K562 (cell line): ENCODE data around the gene NOP10. TPM values are rescaled to one million over a fixed set of nuclear protein-coding genes. Genes with fewer than 3 reads are reported as not detected.
A peak's percentile ranks its signal among the peaks of the same experiment; 100 is the strongest.

Experiments
- ATAC-seq: fragments of 200-7000 bp; cut with Tn5 transposase; 3 replicates; pipeline ENCODE4 v1.9.1; 2020; ENCODE audit warnings: moderate library complexity
- BruUV-seq: library from RNA; stranded (reverse); fragments of 400-500 nt; replicated peaks from 2 replicates; lab custom pipeline; 2021; lab: Mats Ljungman, UMichigan
- CTCF ChIA-PET: fragments of 300-600 bp; formaldehyde crosslinking; extraction: SDS; loops from one replicate; lab custom pipeline; 2021; ENCODE audit warnings: low intra/inter-chr PET ratio; lab: Yijun Ruan, JAX
- POLR2A ChIA-PET: fragments of 300-600, 350-650 bp; sonication (Branson Sonifier 250); formaldehyde crosslinking; extraction: SDS; loops from one replicate; lab custom pipeline; 2021; ENCODE audit warnings: antibody characterized with exemption, inconsistent platforms; lab: Yijun Ruan, JAX
- DNase-seq, 4 experiments: peaks; one replicate each; pipeline versions ENCODE4 v3.0.0 to v3.0.0-alpha.2; 2011 to 2018; ENCODE audit warnings: low spot score in 3 of 4, mixed read lengths in 3 of 4; ENCODE audit errors: extremely low read depth in 1 of 4
- FAIRE-seq: peaks from 2 replicates; lab custom pipeline; 2011; peaks lifted over from hg19 to GRCh38; lab: Jason Lieb, UNC
- H2AFZ ChIP-seq: 2 replicates; pipeline ENCODE4 v1.6.0; 2011; ENCODE audit warnings: low read depth, low read length, control low read depth, inconsistent platforms
- H3K27ac ChIP-seq: fragments of 200-600 bp; 3 replicates; pipeline ENCODE4 v1.8.0; 2011; ENCODE audit warnings: low read depth, mild to moderate bottlenecking, control low read depth, inconsistent platforms, low read length, moderate library complexity, mixed read lengths; ENCODE audit errors: extremely low read depth
- H3K27me3 ChIP-seq, 2 experiments: fragments of 300-600 bp in 1 of 2; 2 replicates in 1 of 2; 3 replicates in 1 of 2; pipeline versions ENCODE4 v1.6.0 to v1.8.0; 2011; ENCODE audit warnings: inconsistent platforms in 2 of 2, low read length in 2 of 2, mild to moderate bottlenecking in 1 of 2, mixed read lengths in 1 of 2, moderate library complexity in 1 of 2; ENCODE audit not compliant: control insufficient read depth in 2 of 2, insufficient read depth in 2 of 2
- H3K36me3 ChIP-seq: fragments of 300-600 bp; 3 replicates; pipeline ENCODE4 v1.8.0; 2011; ENCODE audit warnings: mild to moderate bottlenecking, low read length, inconsistent platforms; ENCODE audit not compliant: control insufficient read depth, insufficient read depth
- H3K4me1 ChIP-seq, 2 experiments: fragments of 200-600 bp in 1 of 2; replicated peaks in 1 of 2; 2 replicates in 1 of 2; 3 replicates in 1 of 2; pipeline versions ENCODE4 v1.5.1 to v1.8.0; 2011; ENCODE audit warnings: inconsistent platforms in 2 of 2, low read length in 2 of 2, mild to moderate bottlenecking in 1 of 2, mixed read lengths in 1 of 2, moderate library complexity in 1 of 2; ENCODE audit not compliant: control insufficient read depth in 2 of 2, insufficient read depth in 2 of 2
- H3K4me2 ChIP-seq: 2 replicates; pipeline ENCODE4 v1.6.1; 2011; ENCODE audit warnings: low read length, control low read depth, inconsistent platforms, mixed read lengths; ENCODE audit not compliant: insufficient read depth
- H3K4me3 ChIP-seq: fragments of 200-600 bp; sonication (generic), shearing (Covaris generic); 2 replicates; pipeline ENCODE4 v1.5.1; 2016; ENCODE audit warnings: control low read depth, inconsistent platforms
- H3K79me2 ChIP-seq: fragments of 200-600 bp; 3 replicates; pipeline ENCODE4 v1.8.0; 2011; ENCODE audit warnings: low read length, inconsistent platforms; ENCODE audit not compliant: control insufficient read depth, insufficient read depth
- H3K9ac ChIP-seq, 2 experiments: 2 replicates each; pipeline versions ENCODE4 v1.6.0 to v1.6.1; 2011; ENCODE audit warnings: low read depth in 2 of 2, low read length in 2 of 2, control low read depth in 1 of 2, inconsistent platforms in 1 of 2, mild to moderate bottlenecking in 1 of 2, mixed read lengths in 1 of 2; ENCODE audit not compliant: insufficient read depth in 1 of 2
- H3K9me1 ChIP-seq: one replicate; pipeline ENCODE4 v1.6.0; 2011; ENCODE audit warnings: inconsistent platforms, mild to moderate bottlenecking, low read length, moderate library complexity; ENCODE audit not compliant: control insufficient read depth, insufficient read depth
- H3K9me3 ChIP-seq: replicated peaks from 2 replicates; pipeline ENCODE4 v1.5.1; 2011; ENCODE audit warnings: low read depth, low read length, inconsistent platforms; ENCODE audit not compliant: control insufficient read depth, insufficient read depth
- H4K20me1 ChIP-seq: replicated peaks from 2 replicates; pipeline ENCODE4 v1.6.1; 2011; ENCODE audit warnings: low read length, inconsistent platforms, mixed read lengths; ENCODE audit not compliant: control insufficient read depth, insufficient read depth
- CBFA2T3 ChIP-seq: fragments of 450-650 bp; IDR thresholded peaks from 2 replicates; pipeline ENCODE4 v1.6.1; 2017
- CEBPG ChIP-seq, 3 experiments: fragments of 200-800 bp in 1 of 3; sonication (Bioruptor generic) in 1 of 3; sonication (generic) in 1 of 3; formaldehyde crosslinking in 1 of 3; IDR thresholded peaks in 2 of 3; conservative IDR thresholded peaks in 1 of 3; 2 replicates each; pipeline versions ENCODE4 v1.6.1 to v1.8.0; 2016 to 2022; ENCODE audit warnings: missing compliant biosample characterization in 2 of 3, missing genetic modification characterization in 2 of 3, mild to moderate bottlenecking in 1 of 3, missing genetic modification reagents in 1 of 3
- DACH1 ChIP-seq: fragments of 450-650 bp; IDR thresholded peaks from 2 replicates; pipeline ENCODE4 v1.6.1; 2018; ENCODE audit not compliant: partially characterized antibody
- ZNF197 ChIP-seq: fragments of 200-800 bp; sonication (Bioruptor generic); IDR thresholded peaks from 2 replicates; pipeline ENCODE4 v1.6.1; 2016; ENCODE audit warnings: low read depth, missing genetic modification characterization, missing compliant biosample characterization
- WGBS: fragments of 100-300 bp; shearing (Covaris generic); methylation state at CpG from one replicate; pipeline ENCODE4 v1.1.6; 2016; ENCODE audit warnings: low coverage, mixed read lengths; ENCODE audit not compliant: insufficient coverage; ENCODE audit errors: missing lambda C conversion rate; 5-methylcytosine and 5-hydroxymethylcytosine counted together
- in situ Hi-C: fragments of 300-500 bp; cut with MboI; formaldehyde crosslinking; loops from 4 replicates; pipeline ENCODE4 v1.15.0; 2018; ENCODE audit warnings: inconsistent platforms, mixed read lengths
- intact Hi-C: fragments of 100-400 bp; cut with micrococcal nuclease; formaldehyde crosslinking; loops from 2 replicates; pipeline ENCODE4 v1.14.2; 2022
- polyA plus RNA-seq, 8 experiments: library from polyadenylated mRNA; depleted of rRNA in 4 of 8; stranded (reverse) in 5 of 8; unstranded in 3 of 8; fragments of >200 nt; fragmentation: Nextera tagmentation in 2 of 8; fragmentation: Illumina TruSeq in 1 of 8; extraction: Ambion mirVana in 2 of 8; extraction: Trizol in 1 of 8; gene quantifications; 2 replicates each; pipeline versions ENCODE4 v1.2.1 to v1.2.3, GENCODE V29; 2011 to 2014; ENCODE audit warnings: inconsistent platforms in 1 of 8, missing spikeins in 1 of 8
- total RNA-seq, 7 experiments: library from RNA; depleted of rRNA in 6 of 7; stranded (reverse); fragments of >200 nt in 6 of 7; fragmentation: Illumina TruSeq in 2 of 7; extraction: Trizol in 2 of 7; gene quantifications; 2 replicates each; pipeline versions ENCODE4 v1.2.1 to v1.2.3, GENCODE V29; 2011 to 2021; ENCODE audit warnings: low replicate concordance in 1 of 7
- TF ChIP-seq, protein P1 (sequence below): sonication (generic); IDR thresholded peaks from 2 replicates; pipeline ENCODE4 v1.6.1; 2016
- TF ChIP-seq, protein P2 (sequence below), 2 experiments: fragments of 150-350 bp in 1 of 2; IDR thresholded peaks; 2 replicates each; pipeline ENCODE4 v1.6.1; 2012 to 2016; ENCODE audit warnings: low read depth in 2 of 2, low read length in 2 of 2, mild to moderate bottlenecking in 1 of 2, moderate library complexity in 1 of 2
- TF ChIP-seq, protein P3 (sequence below): fragments of 250-450 bp; sonication (Bioruptor Pico); IDR thresholded peaks from 2 replicates; pipeline ENCODE4 v1.4.0; 2020; ENCODE audit warnings: mild to moderate bottlenecking, moderate library complexity, borderline replicate concordance

NOP10 gene
- total and polyA plus RNA-seq, 9 of the 15 experiments (the other 6 are each of a cell fraction or from before 2014, with no cell fraction given): 250 to 1,663 (median 449) TPM

DNA sequence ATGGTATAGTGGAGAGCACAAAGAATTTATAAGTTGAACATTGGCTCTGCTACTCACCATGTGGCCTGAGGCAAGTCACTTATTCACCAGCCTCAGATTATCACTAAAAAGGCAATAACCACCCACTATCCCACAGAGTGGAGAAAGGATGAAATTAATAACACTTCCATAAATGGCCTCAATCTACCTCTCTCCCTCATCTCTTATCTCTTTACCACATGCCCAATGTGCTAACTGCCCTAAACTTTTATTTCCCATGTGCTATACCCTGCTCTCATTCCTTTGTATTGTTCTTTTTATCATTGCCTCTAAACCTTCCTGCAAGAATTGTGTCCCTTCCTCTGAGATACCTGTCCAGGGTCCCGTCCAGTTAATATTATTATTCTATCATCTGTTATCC is 31.4 kb downstream of the NOP10 start:
- Histone ChIP-seq H4K20me1 (no peaks in the 10 kb centered on the region), H3K79me2 (no peaks in the 10 kb centered on the region), H3K4me1 (no peaks in the 10 kb centered on the region), H3K27me3 (no peaks in the 10 kb centered on the region), H3K4me3 (no peak overlapping the region), H3K4me2 (no peak overlapping the region), H3K27ac (no peak overlapping the region), H3K36me3 (no peaks in the 10 kb centered on the region), H3K9ac (no peak overlapping the region), H2AFZ (no peak overlapping the region), H3K9me3 (no peaks in the 10 kb centered on the region), H3K9me1 (no peaks in the 10 kb centered on the region)
- ChIA-PET POLR2A (no interaction called here), CTCF (no interaction called here)
- TF ChIP-seq ZNF197 (CRISPR knock-in tag) (no peak), CBFA2T3 (peak; percentile 28)
- TF ChIP-seq, protein P1, sequence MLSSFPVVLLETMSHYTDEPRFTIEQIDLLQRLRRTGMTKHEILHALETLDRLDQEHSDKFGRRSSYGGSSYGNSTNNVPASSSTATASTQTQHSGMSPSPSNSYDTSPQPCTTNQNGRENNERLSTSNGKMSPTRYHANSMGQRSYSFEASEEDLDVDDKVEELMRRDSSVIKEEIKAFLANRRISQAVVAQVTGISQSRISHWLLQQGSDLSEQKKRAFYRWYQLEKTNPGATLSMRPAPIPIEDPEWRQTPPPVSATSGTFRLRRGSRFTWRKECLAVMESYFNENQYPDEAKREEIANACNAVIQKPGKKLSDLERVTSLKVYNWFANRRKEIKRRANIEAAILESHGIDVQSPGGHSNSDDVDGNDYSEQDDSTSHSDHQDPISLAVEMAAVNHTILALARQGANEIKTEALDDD: 0 out of 2 replicates have a peak, but pooled peaks have one; percentile 14
- WGBS: 21% methylated on average over 1 of the region's 1 CpG
- in situ Hi-C loops (no loop called here), intact Hi-C loops (no loop called here)
- ATAC-seq (no peak), FAIRE-seq (no peak), DNase-seq (no peak)
- BruUV-seq: no TSS peak

DNA sequence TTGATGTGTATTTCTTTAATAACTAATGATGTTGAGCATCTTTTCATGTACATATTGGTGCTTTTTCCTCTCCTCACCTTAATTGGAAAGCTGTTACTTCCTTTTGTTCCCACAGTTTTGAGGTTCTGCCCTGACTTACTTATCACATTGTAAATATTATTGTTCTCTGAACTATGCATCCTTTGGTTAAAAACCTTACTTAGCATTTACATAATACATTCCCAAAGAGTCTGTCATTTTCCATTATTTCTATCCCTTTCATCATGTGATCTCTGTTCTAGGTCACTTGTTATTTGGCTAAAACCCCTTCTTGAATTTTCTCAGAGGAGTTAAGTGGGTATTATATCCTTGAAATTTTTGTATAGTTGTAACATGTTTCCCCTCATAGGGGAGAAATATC is 38.3 kb downstream of the NOP10 start:
- no peak for FAIRE-seq
- in situ Hi-C loops (no loop called here), intact Hi-C loops (no loop called here)

More for the DNA sequence above, 38.3 kb downstream of the NOP10 start:
- ATAC-seq (no peak), DNase-seq (no peak)
- no peaks in the 10 kb centered on the region for H3K4me1 ChIP-seq
- TF ChIP-seq DACH1 (no peak), CEBPG (CRISPR knock-in tag; IDR thresholded peaks at IDR 0.05) (no peak), CEBPG (tag; conservative IDR thresholded peaks at IDR 0.05 in 1 of 2, IDR thresholded peaks at IDR 0.05 in 1 of 2) (peak in 1 of 2 experiments; percentile 46; a peak in 1 of 4 replicates)
- TF ChIP-seq, protein P2, sequence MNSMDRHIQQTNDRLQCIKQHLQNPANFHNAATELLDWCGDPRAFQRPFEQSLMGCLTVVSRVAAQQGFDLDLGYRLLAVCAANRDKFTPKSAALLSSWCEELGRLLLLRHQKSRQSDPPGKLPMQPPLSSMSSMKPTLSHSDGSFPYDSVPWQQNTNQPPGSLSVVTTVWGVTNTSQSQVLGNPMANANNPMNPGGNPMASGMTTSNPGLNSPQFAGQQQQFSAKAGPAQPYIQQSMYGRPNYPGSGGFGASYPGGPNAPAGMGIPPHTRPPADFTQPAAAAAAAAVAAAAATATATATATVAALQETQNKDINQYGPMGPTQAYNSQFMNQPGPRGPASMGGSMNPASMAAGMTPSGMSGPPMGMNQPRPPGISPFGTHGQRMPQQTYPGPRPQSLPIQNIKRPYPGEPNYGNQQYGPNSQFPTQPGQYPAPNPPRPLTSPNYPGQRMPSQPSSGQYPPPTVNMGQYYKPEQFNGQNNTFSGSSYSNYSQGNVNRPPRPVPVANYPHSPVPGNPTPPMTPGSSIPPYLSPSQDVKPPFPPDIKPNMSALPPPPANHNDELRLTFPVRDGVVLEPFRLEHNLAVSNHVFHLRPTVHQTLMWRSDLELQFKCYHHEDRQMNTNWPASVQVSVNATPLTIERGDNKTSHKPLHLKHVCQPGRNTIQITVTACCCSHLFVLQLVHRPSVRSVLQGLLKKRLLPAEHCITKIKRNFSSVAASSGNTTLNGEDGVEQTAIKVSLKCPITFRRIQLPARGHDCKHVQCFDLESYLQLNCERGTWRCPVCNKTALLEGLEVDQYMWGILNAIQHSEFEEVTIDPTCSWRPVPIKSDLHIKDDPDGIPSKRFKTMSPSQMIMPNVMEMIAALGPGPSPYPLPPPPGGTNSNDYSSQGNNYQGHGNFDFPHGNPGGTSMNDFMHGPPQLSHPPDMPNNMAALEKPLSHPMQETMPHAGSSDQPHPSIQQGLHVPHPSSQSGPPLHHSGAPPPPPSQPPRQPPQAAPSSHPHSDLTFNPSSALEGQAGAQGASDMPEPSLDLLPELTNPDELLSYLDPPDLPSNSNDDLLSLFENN (IDR thresholded peaks at IDR 0.05; ENCODE audit: low read depth in 2 of 2, low read length in 2 of 2): no peak
- TF ChIP-seq, protein P3, sequence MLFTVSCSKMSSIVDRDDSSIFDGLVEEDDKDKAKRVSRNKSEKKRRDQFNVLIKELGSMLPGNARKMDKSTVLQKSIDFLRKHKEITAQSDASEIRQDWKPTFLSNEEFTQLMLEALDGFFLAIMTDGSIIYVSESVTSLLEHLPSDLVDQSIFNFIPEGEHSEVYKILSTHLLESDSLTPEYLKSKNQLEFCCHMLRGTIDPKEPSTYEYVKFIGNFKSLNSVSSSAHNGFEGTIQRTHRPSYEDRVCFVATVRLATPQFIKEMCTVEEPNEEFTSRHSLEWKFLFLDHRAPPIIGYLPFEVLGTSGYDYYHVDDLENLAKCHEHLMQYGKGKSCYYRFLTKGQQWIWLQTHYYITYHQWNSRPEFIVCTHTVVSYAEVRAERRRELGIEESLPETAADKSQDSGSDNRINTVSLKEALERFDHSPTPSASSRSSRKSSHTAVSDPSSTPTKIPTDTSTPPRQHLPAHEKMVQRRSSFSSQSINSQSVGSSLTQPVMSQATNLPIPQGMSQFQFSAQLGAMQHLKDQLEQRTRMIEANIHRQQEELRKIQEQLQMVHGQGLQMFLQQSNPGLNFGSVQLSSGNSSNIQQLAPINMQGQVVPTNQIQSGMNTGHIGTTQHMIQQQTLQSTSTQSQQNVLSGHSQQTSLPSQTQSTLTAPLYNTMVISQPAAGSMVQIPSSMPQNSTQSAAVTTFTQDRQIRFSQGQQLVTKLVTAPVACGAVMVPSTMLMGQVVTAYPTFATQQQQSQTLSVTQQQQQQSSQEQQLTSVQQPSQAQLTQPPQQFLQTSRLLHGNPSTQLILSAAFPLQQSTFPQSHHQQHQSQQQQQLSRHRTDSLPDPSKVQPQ (CRISPR knock-in tag): no peak
- ChIA-PET POLR2A (no interaction called here), CTCF (no interaction called here)
- H3K27ac ChIP-seq: no peak overlapping the region
- no TSS peak for BruUV-seq
- no peak overlapping the region for H3K4me2 ChIP-seq
- no peaks in the 10 kb centered on the region for H3K9me3 ChIP-seq
- H3K79me2 ChIP-seq: no peaks in the 10 kb centered on the region
- H3K9ac ChIP-seq: no peak overlapping the region
- H3K9me1 ChIP-seq: no peaks in the 10 kb centered on the region
- H2AFZ ChIP-seq: no peak overlapping the region
- no peaks in the 10 kb centered on the region for H4K20me1 ChIP-seq
- no peaks in the 10 kb centered on the region for H3K36me3 ChIP-seq
- no peaks in the 10 kb centered on the region for H3K27me3 ChIP-seq
- no peak overlapping the region for H3K4me3 ChIP-seq
